ENCODE results near the gene UNC93B1.

DNA sequence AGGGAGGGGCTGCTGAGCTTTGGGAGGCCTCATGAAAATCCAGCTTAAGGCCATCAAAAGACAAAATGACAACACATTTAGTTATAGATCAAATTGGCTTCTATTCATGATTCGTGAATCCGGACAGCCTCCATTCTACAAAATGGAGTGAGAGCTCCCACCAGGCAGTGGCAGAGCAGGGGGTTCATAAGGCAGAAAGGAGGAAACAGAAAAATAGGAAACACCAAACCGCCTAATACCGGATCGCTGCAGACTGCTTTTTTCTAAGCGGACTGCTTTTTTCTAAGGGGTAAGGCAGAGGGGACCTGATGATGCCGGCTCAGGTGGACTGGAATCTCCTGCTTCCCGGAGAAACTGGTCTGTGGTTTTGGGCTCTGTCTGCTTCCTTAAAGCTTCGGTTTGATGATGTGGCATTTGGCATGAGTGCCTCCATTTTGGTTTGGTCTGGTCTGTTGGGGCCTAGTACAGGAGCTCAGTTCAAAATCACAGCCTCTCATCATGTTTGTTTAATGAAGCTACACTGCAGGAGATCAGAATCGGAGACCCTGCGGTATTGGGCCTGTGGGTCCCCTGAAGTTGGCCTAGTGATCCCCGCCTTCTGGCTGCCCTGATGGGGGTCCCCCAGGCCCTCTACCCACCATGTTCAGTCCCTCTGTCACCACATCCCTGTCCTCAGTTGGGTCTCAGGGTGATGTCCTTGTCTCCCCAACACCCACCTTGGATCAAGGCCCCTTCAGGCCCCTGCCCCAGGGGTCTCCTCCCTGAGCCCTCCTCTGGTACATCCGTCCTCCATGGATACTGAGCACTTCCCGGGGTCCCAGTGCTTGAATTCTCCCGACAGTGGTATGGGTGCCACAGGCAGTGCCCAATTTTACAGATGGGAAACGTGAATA, 7.4 kb upstream of the UNC93B1 start:
- TF ChIP-seq POLR2A (IDR thresholded peaks at IDR 0.05; ENCODE audit: low read depth, low read length) (no peak), TAF1 (IDR thresholded peaks at IDR 0.05; ENCODE audit: borderline replicate concordance, low read depth, low read length) (no peak), POLR2AphosphoS5 (IDR thresholded peaks at IDR 0.05; ENCODE audit: low read depth, low read length) (no peak)

Data from GM12892 (cell line).